Nucleus accumbens (tissue), 56 donors: ENCODE data around the gene CCDC159.
A peak's percentile ranks its signal among the peaks of the same experiment; 100 is the strongest.
"Not testable (repeated sequence)": the region's sequence is repeated elsewhere in the genome, so short reads cannot be mapped to it uniquely, and the experiment has no call there.

Experiments
- DNase-seq, 56 donors: peaks; one replicate each; lab custom pipeline; 2025; lab: John Stamatoyannopoulos, UW

Gene CCDC159

GRCh38 chr19:11337080-11337479 lies 9.2 kb upstream of the CCDC159 start:
- DNase-seq: no peak

GRCh38 chr19:11338121-11338520 lies 8.2 kb upstream of the CCDC159 start:
- DNase-seq: no peak

GRCh38 chr19:11338569-11339253 lies 7.6 kb upstream of the CCDC159 start:
- peak in 6 of 56 donors; percentile 13 to 58 (median 23) for DNase-seq

- DNase-seq: peak in 55 of 56 donors; percentile 18 to 93 (median 77)
These were observed 6.8 kb upstream of the CCDC159 start, which contains the start of gene RAB3D for GRCh38 chr19:11339254-11340098. Gene RAB3D (minus strand): TSS chr19:11339657. CDS start chr19:11337399, 2,258 bp downstream.

- DNase-seq: not testable (repeated sequence)
These were observed 6.2 kb upstream of the CCDC159 start for GRCh38 chr19:11340099-11340467.

- DNase-seq: no peak
These were observed 3.9 kb upstream of the CCDC159 start for GRCh38 chr19:11342429-11342828.

GRCh38 chr19:11345122-11345803 lies 1.1 kb upstream of the CCDC159 start:
- peak in 3 of 56 donors; percentile 7 to 29 (median 15) for DNase-seq

- no peak for DNase-seq
These were observed 1.3 kb downstream of the CCDC159 start for GRCh38 chr19:11347546-11348039.

- DNase-seq: no peak
These were observed 2.9 kb downstream of the CCDC159 start for GRCh38 chr19:11349171-11349570.

- not testable (repeated sequence) for DNase-seq
These were observed 7.8 kb downstream of the CCDC159 start for GRCh38 chr19:11354102-11354501.

GRCh38 chr19:11355160-11356073 lies 9.1 kb downstream of the CCDC159 start, which contains the start of gene PLPPR2:
Gene PLPPR2 (plus strand): TSS chr19:11355432. CDS start chr19:11357674, 2,242 bp downstream.
- DNase-seq: peak in 55 of 56 donors; percentile 26 to 95 (median 79)

- peak in 1 of 56 donors; percentile 6 for DNase-seq
These were observed 9.7 kb downstream of the CCDC159 start for GRCh38 chr19:11356074-11356397.

- DNase-seq: no peak
These were observed 10.6 kb downstream of the CCDC159 start for GRCh38 chr19:11356676-11357550.

GRCh38 chr19:11359421-11359820 lies 13.1 kb downstream of the CCDC159 start:
- no peak for DNase-seq

GRCh38 chr19:11361037-11361770 lies 14.9 kb downstream of the CCDC159 start:
- DNase-seq: peak in 1 of 56 donors; percentile 20

GRCh38 chr19:11361771-11362731 lies 15.7 kb downstream of the CCDC159 start:
- DNase-seq: no peak

GRCh38 chr19:11363881-11364280 lies 17.6 kb downstream of the CCDC159 start:
- no peak for DNase-seq
